A549 (cell line): Measurements from ENCODE around the gene CD47. TPM values are rescaled to one million over a fixed set of nuclear protein-coding genes. Genes with fewer than 3 reads are reported as not detected.

Source experiments
- ATAC-seq, 2 experiments: fragments of 200-7000 bp in 1 of 2; fragments of >200 bp in 1 of 2; cut with Nextera tagmentation in 1 of 2; cut with Tn5 transposase in 1 of 2; 3 replicates each; pipeline versions ENCODE4 v1.8.0 to v1.9.1; 2018 to 2020; ENCODE audit warnings: mild to moderate bottlenecking in 1 of 2, moderate library complexity in 1 of 2
- CTCF ChIA-PET: fragments of 300-600 bp; sonication (Branson Sonifier 250); formaldehyde crosslinking; extraction: SDS; loops from one replicate; lab custom pipeline; 2021; ENCODE audit warnings: antibody characterized with exemption, inconsistent platforms; lab: Yijun Ruan, JAX
- POLR2A ChIA-PET: fragments of 350-600 bp; formaldehyde crosslinking; extraction: SDS; loops from one replicate; lab custom pipeline; 2021; ENCODE audit warnings: antibody characterized with exemption, inconsistent platforms; lab: Yijun Ruan, JAX
- DNase-seq, 2 experiments: peaks; one replicate each; pipeline versions ENCODE4 v3.0.0 to v3.0.0-alpha.2; 2011 to 2016; ENCODE audit warnings: low read depth in 1 of 2, low spot score in 1 of 2
- FAIRE-seq: peaks from 2 replicates; lab custom pipeline; 2011; peaks lifted over from hg19 to GRCh38; lab: Jason Lieb, UNC
- H3K27ac ChIP-seq, 2 experiments: fragments of >200 bp; sonication (Bioruptor Twin); formaldehyde crosslinking; 3 replicates each; pipeline ENCODE4 v1.5.1; 2016 to 2017
- H3K4me1 ChIP-seq: fragments of >200 bp; sonication (Bioruptor Twin); formaldehyde crosslinking; 3 replicates; pipeline ENCODE4 v1.6.1; 2016
- H3K4me2 ChIP-seq: fragments of >200 bp; sonication (Bioruptor Twin); formaldehyde crosslinking; 3 replicates; pipeline ENCODE4 v1.6.1; 2016
- H3K4me3 ChIP-seq: fragments of >200 bp; sonication (Bioruptor Twin); formaldehyde crosslinking; 3 replicates; pipeline ENCODE4 v1.5.1; 2016
- H3K9me3 ChIP-seq: fragments of >200 bp; sonication (Bioruptor Twin); formaldehyde crosslinking; 3 replicates; pipeline ENCODE4 v1.6.1; 2016
- BCL3 ChIP-seq: fragments of >200 bp; sonication (Bioruptor Twin); formaldehyde crosslinking; IDR thresholded peaks from 3 replicates; pipeline ENCODE4 v1.6.1; 2016
- BHLHE40 ChIP-seq: IDR thresholded peaks from 2 replicates; pipeline ENCODE4 v1.6.1; 2012; ENCODE audit warnings: low read depth, low read length, inconsistent platforms
- CBX8 ChIP-seq: fragments of 200-600 bp; sonication (generic); IDR thresholded peaks from 2 replicates; pipeline ENCODE4 v1.6.1; 2016
- CHD2 ChIP-seq: fragments of 150-350 bp; IDR thresholded peaks from 2 replicates; pipeline ENCODE4 v1.6.1; 2014; ENCODE audit warnings: low read length; ENCODE audit not compliant: partially characterized antibody
- EHMT2 ChIP-seq: fragments of 200-600 bp; sonication (generic); IDR thresholded peaks from 2 replicates; pipeline ENCODE4 v1.6.1; 2016; ENCODE audit warnings: antibody characterized with exemption, low read depth, mild to moderate bottlenecking, moderate library complexity
- ELK1 ChIP-seq: fragments of 150-350 bp; IDR thresholded peaks from 2 replicates; pipeline ENCODE4 v1.6.1; 2014; ENCODE audit warnings: low read depth, mild to moderate bottlenecking, low read length
- ESRRA ChIP-seq: fragments of 150-350 bp; IDR thresholded peaks from 2 replicates; pipeline ENCODE4 v1.6.1; 2014; ENCODE audit warnings: mild to moderate bottlenecking, low read length, borderline replicate concordance
- FOSL2 ChIP-seq, 2 experiments: fragments of 450-650 bp in 1 of 2; fragments of >200 bp in 1 of 2; sonication (Bioruptor Twin) in 1 of 2; formaldehyde crosslinking; IDR thresholded peaks; 2 replicates each; pipeline versions ENCODE4 v1.5.0 to v1.6.1; 2016 to 2020; ENCODE audit warnings: mild to moderate bottlenecking in 1 of 2, moderate library complexity in 1 of 2
- HDAC2 ChIP-seq: fragments of 200-600 bp; sonication (generic); IDR thresholded peaks from 2 replicates; pipeline ENCODE4 v1.6.1; 2016
- HEYL ChIP-seq: fragments of 250-450 bp; sonication (Bioruptor Pico); IDR thresholded peaks from 2 replicates; pipeline ENCODE4 v1.8.0; 2021; ENCODE audit warnings: mild to moderate bottlenecking, moderate library complexity
- HMGXB4 ChIP-seq: fragments of 250-450 bp; sonication (Bioruptor Pico); IDR thresholded peaks from 2 replicates; pipeline ENCODE4 v1.5.0; 2021; ENCODE audit warnings: mild to moderate bottlenecking, moderate library complexity, borderline replicate concordance
- HOXB5 ChIP-seq: fragments of 250-450 bp; sonication (Bioruptor Pico); IDR thresholded peaks from 2 replicates; pipeline ENCODE4 v1.5.0; 2020; ENCODE audit warnings: mild to moderate bottlenecking, moderate library complexity
- JUN ChIP-seq, 2 experiments: fragments of >200 bp; sonication (Bioruptor Twin); formaldehyde crosslinking; IDR thresholded peaks; 2 replicates in 1 of 2; 3 replicates in 1 of 2; pipeline ENCODE4 v1.6.1; 2016 to 2017
- JUNB ChIP-seq: fragments of >200 bp; sonication (Bioruptor Twin); formaldehyde crosslinking; IDR thresholded peaks from 2 replicates; pipeline ENCODE4 v1.6.1; 2016
- MAFK ChIP-seq: fragments of 450-650 bp; IDR thresholded peaks from 2 replicates; pipeline ENCODE4 v1.6.1; 2014; ENCODE audit not compliant: partially characterized antibody
- MAX ChIP-seq: IDR thresholded peaks from 2 replicates; pipeline ENCODE4 v1.6.1; 2012
- NFE2L2 ChIP-seq: fragments of 150-350 bp; conservative IDR thresholded peaks from 2 replicates; pipeline ENCODE4 v1.6.1; 2014; ENCODE audit warnings: low read length
- NR3C1 ChIP-seq: fragments of >200 bp; sonication (Bioruptor Twin); formaldehyde crosslinking; IDR thresholded peaks from 3 replicates; pipeline ENCODE4 v1.6.1; 2017
- PHF8 ChIP-seq: fragments of 200-600 bp; sonication (generic); IDR thresholded peaks from 2 replicates; pipeline ENCODE4 v1.6.1; 2016; ENCODE audit warnings: low read depth, mild to moderate bottlenecking, antibody characterized with exemption, moderate library complexity, borderline replicate concordance
- POLR2A ChIP-seq: IDR thresholded peaks from 2 replicates; pipeline ENCODE4 v1.6.1; 2012; ENCODE audit warnings: mild to moderate bottlenecking, low read length
- RCOR1 ChIP-seq: fragments of 150-350 bp; IDR thresholded peaks from 2 replicates; pipeline ENCODE4 v1.6.1; 2014; ENCODE audit warnings: antibody characterized with exemption, low read length, low read depth
- RFX5 ChIP-seq: fragments of 450-650 bp; IDR thresholded peaks from 2 replicates; pipeline ENCODE4 v1.7.1; 2014; ENCODE audit warnings: antibody characterized with exemption, mild to moderate bottlenecking, moderate library complexity
- TFCP2L1 ChIP-seq: fragments of 250-450 bp; sonication (Bioruptor Pico); IDR thresholded peaks from 2 replicates; pipeline ENCODE4 v1.5.0; 2021; ENCODE audit warnings: mild to moderate bottlenecking
- ZC3H11A ChIP-seq: fragments of 450-650 bp; IDR thresholded peaks from 2 replicates; pipeline ENCODE4 v1.6.1; 2014; ENCODE audit warnings: antibody characterized with exemption, mild to moderate bottlenecking
- ZNF302 ChIP-seq: fragments of 250-450 bp; sonication (Bioruptor Pico); IDR thresholded peaks from 2 replicates; pipeline ENCODE4 v1.9.0; 2021; ENCODE audit warnings: inconsistent platforms, mild to moderate bottlenecking, moderate library complexity
- WGBS: methylation state at CpG from one replicate; pipeline ENCODE4 v1.1.6; 2017; ENCODE audit errors: missing lambda C conversion rate; 5-methylcytosine and 5-hydroxymethylcytosine counted together
- polyA plus RNA-seq, 4 experiments: library from polyadenylated mRNA; depleted of rRNA in 3 of 4; stranded (reverse); fragments of >200 nt; fragmentation: RNase III in 1 of 4; extraction: RNeasy Plus Mini Kit Qiagen cat#74134 plus additional on column Dnase treatment in 1 of 4; gene quantifications; 2 replicates in 3 of 4; 3 replicates in 1 of 4; pipeline ENCODE4 v1.2.3, GENCODE V29; 2011 to 2017

The CD47 gene
- polyA plus RNA-seq, 2 of the 4 experiments (the other 2 are of a cell fraction) = 31.0 to 35.9 TPM

- ChIA-PET POLR2A (no interaction called here), CTCF (no interaction called here)
- no peak for TF ChIP-seq RCOR1
- TF ChIP-seq ESRRA = no peak
- no peak for TF ChIP-seq HOXB5 (CRISPR knock-in tag)
- no peak for TF ChIP-seq CBX8
- no peak for TF ChIP-seq HDAC2
- no peak for TF ChIP-seq RFX5
- no peak for TF ChIP-seq PHF8
- TF ChIP-seq TFCP2L1 (CRISPR knock-in tag) = no peak
- TF ChIP-seq ELK1 = no peak
- ATAC-seq (no peak), DNase-seq (no peak), FAIRE-seq (no peak)
- H3K4me1 ChIP-seq = peaks cover 6% of the 10 kb centered on the region; the same call in 2 of the 3 replicates
- H3K27ac ChIP-seq = no peak overlapping the region
- H3K4me2 ChIP-seq = no peak overlapping the region
- H3K9me3 ChIP-seq = no peaks in the 10 kb centered on the region
- H3K4me3 ChIP-seq = no peak overlapping the region
- WGBS = 46% methylated on average over 4 of the region's 4 CpGs
Measured at GRCh38 chr3:108011616-108012015, 79.2 kb downstream of the CD47 start.

GRCh38 chr3:108008931-108009639 lies 81.7 kb downstream of the CD47 start:
- no peak for FAIRE-seq
- Histone ChIP-seq H3K4me1 (peaks cover 14% of the 10 kb centered on the region; the same call in 2 of the 3 replicates), H3K4me2 (no peak overlapping the region), H3K9me3 (no peaks in the 10 kb centered on the region), H3K27ac (no peak overlapping the region)
- TF ChIP-seq JUN (IDR thresholded peaks at IDR 0.05) = no peak
- TF ChIP-seq FOSL2 (IDR thresholded peaks at IDR 0.05) = no peak
- TF ChIP-seq FOSL2 (CRISPR knock-in tag; IDR thresholded peaks at IDR 0.05) = no peak
- no peak for TF ChIP-seq CBX8
- no peak for TF ChIP-seq MAFK
- TF ChIP-seq JUNB = no peak
- TF ChIP-seq HMGXB4 (CRISPR knock-in tag) = no peak
- no peak for TF ChIP-seq HEYL
- no peak for TF ChIP-seq ZC3H11A
- no peak for TF ChIP-seq MAX
- TF ChIP-seq BHLHE40 = no peak
- TF ChIP-seq CHD2 = no peak
- TF ChIP-seq RCOR1 = no peak
- TF ChIP-seq POLR2A = no peak
- no peak for TF ChIP-seq NR3C1
- no peak for TF ChIP-seq BCL3
- no peak for TF ChIP-seq EHMT2
- TF ChIP-seq ZNF302 (CRISPR knock-in tag) = no peak
- no peak for TF ChIP-seq NFE2L2
- TF ChIP-seq, all 56 proteins: peak for 0
- ChIA-PET POLR2A (no interaction called here), CTCF (interaction anchor here (0.9 to 1.1 kb wide), 2 partner anchors 81 to 144 kb away, joined by 4 read pairs; no protein-coding TSS in a partner anchor)
- no peak for DNase-seq
- peak in 1 of 2 experiments; percentile 64; a peak in 3 of 6 replicates for ATAC-seq
- no peak overlapping the region for H3K4me3 ChIP-seq
- 68% methylated on average over 3 of the region's 3 CpGs for WGBS
